ENCODE data around the gene PDX1. TPM values are rescaled to one million over a fixed set of nuclear protein-coding genes. Genes with fewer than 3 reads are reported as not detected.

Gene PDX1
- total RNA-seq, 3 donors from 2014 or later, result 0.72 to 1.5 TPM; not detected in 1

DNA sequence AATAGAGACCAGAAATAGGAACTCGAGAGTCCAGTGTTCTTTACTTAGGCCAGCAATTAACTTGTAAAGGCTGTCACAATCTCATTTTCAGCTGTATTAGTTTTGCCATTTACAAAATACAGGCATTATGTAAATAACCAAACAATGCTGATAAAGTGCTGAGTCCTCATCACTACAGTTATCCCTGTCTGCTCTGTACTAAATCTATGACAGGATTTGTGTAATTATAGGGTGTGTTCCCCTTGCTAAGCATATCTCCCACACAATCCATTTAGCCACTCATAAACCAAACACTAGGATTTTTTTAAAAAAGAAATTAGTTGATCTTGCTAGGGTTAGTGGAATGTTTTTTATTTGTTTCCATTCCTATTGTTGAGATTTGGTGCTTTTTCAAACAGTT, 23.2 kb downstream of the PDX1 start:
- DNase-seq (no peak), ATAC-seq (peak; percentile 70)
- Histone ChIP-seq H3K4me1 (ENCODE audit: low read depth) (no peaks in the 10 kb centered on the region), H3K4me3 (no peak overlapping the region), H3K36me3 (ENCODE audit: low read depth) (no peaks in the 10 kb centered on the region), H3K9me3 (peaks cover 3% of the 10 kb centered on the region)
- TF ChIP-seq, protein P1, sequence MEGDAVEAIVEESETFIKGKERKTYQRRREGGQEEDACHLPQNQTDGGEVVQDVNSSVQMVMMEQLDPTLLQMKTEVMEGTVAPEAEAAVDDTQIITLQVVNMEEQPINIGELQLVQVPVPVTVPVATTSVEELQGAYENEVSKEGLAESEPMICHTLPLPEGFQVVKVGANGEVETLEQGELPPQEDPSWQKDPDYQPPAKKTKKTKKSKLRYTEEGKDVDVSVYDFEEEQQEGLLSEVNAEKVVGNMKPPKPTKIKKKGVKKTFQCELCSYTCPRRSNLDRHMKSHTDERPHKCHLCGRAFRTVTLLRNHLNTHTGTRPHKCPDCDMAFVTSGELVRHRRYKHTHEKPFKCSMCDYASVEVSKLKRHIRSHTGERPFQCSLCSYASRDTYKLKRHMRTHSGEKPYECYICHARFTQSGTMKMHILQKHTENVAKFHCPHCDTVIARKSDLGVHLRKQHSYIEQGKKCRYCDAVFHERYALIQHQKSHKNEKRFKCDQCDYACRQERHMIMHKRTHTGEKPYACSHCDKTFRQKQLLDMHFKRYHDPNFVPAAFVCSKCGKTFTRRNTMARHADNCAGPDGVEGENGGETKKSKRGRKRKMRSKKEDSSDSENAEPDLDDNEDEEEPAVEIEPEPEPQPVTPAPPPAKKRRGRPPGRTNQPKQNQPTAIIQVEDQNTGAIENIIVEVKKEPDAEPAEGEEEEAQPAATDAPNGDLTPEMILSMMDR (IDR thresholded peaks at IDR 0.05), result no peak
- intact Hi-C loops (cut with DNase I, micrococcal nuclease), result no loop called here

DNA sequence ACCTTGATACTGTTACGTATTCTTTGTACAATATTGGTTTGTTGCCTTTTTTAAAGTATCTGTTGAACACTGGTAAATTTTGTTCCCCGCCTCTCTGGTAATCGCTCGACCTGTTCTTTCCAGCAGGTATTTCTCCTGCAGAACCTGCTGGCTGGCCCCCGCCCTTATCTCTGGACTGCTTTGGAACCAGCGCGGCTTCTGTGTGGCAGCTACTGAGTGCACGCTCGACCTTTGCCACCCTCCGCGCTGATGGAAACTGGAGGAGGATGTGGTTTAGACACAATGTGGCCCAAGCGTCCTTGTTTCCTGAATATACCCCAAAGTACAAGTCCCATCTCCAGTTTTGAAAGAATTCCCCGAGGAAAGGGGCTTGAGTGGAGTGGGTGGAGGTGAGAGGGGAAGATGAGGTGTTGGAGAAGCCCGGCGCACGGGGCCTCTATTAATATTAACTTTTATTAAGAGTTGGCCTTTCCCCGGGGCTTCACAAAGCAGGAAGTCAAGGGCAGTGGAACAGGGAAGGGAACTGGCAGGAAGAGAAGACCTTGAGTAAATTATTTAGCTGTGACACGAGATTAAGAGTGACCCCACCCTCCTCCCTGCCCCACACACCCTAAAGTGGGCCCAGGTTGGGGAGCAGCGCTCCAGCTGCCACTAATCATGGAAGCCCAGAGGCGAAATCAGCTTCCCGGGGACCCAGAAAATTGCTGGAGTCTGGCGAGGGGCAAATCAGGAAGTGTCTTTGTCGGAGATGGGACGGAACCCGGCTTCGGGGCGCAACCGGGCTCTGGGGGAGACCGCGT, 33.3 kb downstream of the PDX1 start:
- TF ChIP-seq, protein P1 (IDR thresholded peaks at IDR 0.05), result no peak

DNA sequence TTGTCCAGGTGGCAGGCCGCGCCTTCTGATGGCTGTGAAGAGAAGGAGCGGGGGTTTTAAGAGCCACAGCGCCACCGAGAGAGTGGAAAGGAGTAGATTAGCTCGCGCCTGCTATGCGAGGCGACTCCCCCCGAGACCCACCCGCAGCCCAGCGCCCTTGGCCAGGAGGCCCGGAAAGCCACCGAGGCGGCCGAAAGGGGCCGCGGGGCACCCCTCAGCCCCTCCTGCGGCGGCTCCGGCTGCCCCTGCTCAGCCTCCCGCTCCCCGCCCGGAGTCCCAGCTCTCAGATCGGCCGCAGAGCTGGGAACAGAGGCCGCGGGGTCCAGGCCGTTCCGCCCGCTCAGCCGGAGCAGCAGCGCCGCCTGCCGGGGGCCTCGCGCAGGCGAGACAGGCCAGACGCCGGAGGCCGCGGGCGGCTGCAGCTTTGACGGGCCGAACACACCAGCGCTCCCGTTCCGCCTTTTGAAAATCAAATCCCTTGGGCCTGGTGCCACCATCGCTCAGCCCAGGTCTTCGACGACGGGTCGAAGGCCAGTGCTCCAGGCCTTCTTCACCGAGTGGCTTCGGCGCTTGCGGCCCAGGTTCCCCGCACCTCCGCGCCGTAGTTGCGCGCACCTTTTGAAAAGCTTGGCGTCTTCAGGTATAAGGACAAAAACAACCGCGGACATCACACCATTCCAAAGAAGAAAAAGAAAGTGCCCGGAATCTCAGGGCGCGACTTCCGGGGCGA, 34.0 kb downstream of the PDX1 start:
- Histone ChIP-seq H3K4me1 (ENCODE audit: low read depth) (peaks cover 22% of the 10 kb centered on the region), H3K4me3 (peak overlapping the region; percentile 42)

More for the DNA sequence above, 33.3 kb downstream of the PDX1 start:
- Histone ChIP-seq H3K36me3 (ENCODE audit: low read depth) (no peaks in the 10 kb centered on the region), H3K9me3 (no peaks in the 10 kb centered on the region), H3K4me1 (ENCODE audit: low read depth) (peaks cover 19% of the 10 kb centered on the region), H3K4me3 (peak overlapping the region; percentile 42)
- DNase-seq (peak; percentile 82 to 85 (median 85)), ATAC-seq (peak; percentile 71)
- intact Hi-C loops (cut with DNase I, micrococcal nuclease), result no loop called here

DNA sequence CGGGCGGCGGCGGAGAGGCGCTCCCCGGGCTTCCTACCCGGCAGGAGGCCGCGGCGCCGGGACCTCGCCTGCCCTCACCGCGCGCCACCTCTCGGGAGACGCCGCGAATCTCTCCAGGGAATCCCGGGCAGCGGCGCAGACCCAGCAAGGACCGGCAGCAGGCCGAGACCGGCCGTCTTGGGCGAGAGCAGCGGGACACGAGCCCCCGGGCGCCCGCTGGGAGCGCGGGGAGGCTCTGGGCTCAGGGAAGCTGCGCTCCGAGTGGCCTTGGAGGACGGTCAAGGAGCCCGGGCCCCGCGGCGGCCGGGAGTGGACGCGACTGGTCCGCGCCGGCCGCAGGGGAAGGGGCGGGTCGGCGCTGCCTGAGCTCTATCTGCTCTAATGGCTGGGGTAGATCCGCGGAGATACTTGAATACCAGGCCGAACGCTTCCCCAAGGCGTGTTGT, 34.6 kb downstream of the PDX1 start:
- no peaks in the 10 kb centered on the region for H3K9me3 ChIP-seq
- peaks cover 23% of the 10 kb centered on the region for H3K4me1 ChIP-seq (ENCODE audit: low read depth)
- H3K36me3 ChIP-seq (ENCODE audit: low read depth), result no peaks in the 10 kb centered on the region
- DNase-seq, result peak in 2 of 3 donors; percentile 59 to 80
- intact Hi-C loops (cut with DNase I, micrococcal nuclease), result no loop called here
- peak overlapping the region; percentile 42 for H3K4me3 ChIP-seq
- TF ChIP-seq, protein P1 (IDR thresholded peaks at IDR 0.05), result no peak
- ATAC-seq, result peak; percentile 60

More for the DNA sequence above, 34.0 kb downstream of the PDX1 start:
- DNase-seq, result peak; percentile 84 to 94 (median 88)
- ATAC-seq, result peak; percentile 88
- intact Hi-C loops (cut with DNase I, micrococcal nuclease), result no loop called here
- TF ChIP-seq, protein P1 (IDR thresholded peaks at IDR 0.05), result peak; percentile 95
- no peaks in the 10 kb centered on the region for H3K36me3 ChIP-seq (ENCODE audit: low read depth)
- no peaks in the 10 kb centered on the region for H3K9me3 ChIP-seq

DNA sequence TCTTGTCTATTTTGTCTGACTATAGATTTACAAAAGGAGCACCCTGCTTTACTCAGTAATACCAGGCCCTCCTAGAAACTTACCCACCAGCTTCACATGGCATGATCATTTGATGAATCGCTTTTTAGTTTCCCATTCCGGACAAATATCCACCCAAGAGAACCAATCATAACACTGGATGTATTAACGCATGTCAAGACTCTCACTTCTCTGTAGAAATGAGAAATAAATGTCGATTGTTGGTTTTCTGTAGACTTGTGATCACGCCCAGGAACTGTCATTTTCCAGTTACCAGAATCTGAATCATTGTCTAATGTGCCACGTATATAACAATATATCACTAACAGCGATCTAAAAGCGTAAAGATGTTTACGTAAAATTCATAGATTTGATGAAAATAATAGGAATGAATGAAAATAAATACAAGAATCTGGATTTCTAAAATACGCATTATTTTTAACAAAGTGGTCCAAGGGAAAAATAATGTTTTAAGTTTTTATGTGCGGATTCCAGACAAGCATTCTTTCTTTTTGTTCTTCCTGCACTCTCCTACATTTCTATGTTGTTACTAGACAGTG, 35.3 kb downstream of the PDX1 start:
- DNase-seq (no peak), ATAC-seq (no peak)
- intact Hi-C loops (cut with DNase I, micrococcal nuclease), result no loop called here
- no peak overlapping the region for H3K4me3 ChIP-seq
- H3K9me3 ChIP-seq, result no peaks in the 10 kb centered on the region
- no peaks in the 10 kb centered on the region for H3K36me3 ChIP-seq (ENCODE audit: low read depth)
- TF ChIP-seq, protein P1 (IDR thresholded peaks at IDR 0.05), result no peak
- peaks cover 30% of the 10 kb centered on the region for H3K4me1 ChIP-seq (ENCODE audit: low read depth)
